IMR-90 (cell line): ENCODE measurements around the gene TGFBI. TPM values are rescaled to one million over a fixed set of nuclear protein-coding genes. Genes with fewer than 3 reads are reported as not detected.
A peak's percentile ranks its signal among the peaks of the same experiment; 100 is the strongest.

ENCODE experiments used
- ATAC-seq: fragments of 200-7000 bp; cut with Tn5 transposase; 2 replicates; pipeline ENCODE4 v1.9.1; 2020; ENCODE audit warnings: low read depth, mild to moderate bottlenecking, moderate library complexity
- BruUV-seq: library from RNA; stranded (reverse); fragments of 400-500 nt; replicated peaks from 2 replicates; lab custom pipeline; 2021; lab: Mats Ljungman, UMichigan
- CTCF ChIA-PET: fragments of 300-600 bp; formaldehyde crosslinking; extraction: SDS; loops from one replicate; lab custom pipeline; 2021; ENCODE audit warnings: antibody characterized with exemption; lab: Yijun Ruan, JAX
- POLR2A ChIA-PET: fragments of 300-600 bp; sonication (Branson Sonifier 250); formaldehyde crosslinking; loops from one replicate; lab custom pipeline; 2022; ENCODE audit warnings: antibody characterized with exemption; ENCODE audit not compliant: unreplicated experiment; lab: Charles Lee
- DNase-seq: peaks from one replicate; pipeline ENCODE4 v3.0.0; 2013
- H2AFZ ChIP-seq: replicated peaks from 2 replicates; pipeline ENCODE3; 2013; ENCODE audit warnings: low read length, mild to moderate bottlenecking; ENCODE audit not compliant: poor library complexity
- H2AK5ac ChIP-seq: 2 replicates; pipeline ENCODE4 v1.6.1; 2013; ENCODE audit warnings: low read depth, low read length, inconsistent platforms
- H2AK9ac ChIP-seq: replicated peaks from 2 replicates; pipeline ENCODE3; 2013; ENCODE audit warnings: mild to moderate bottlenecking, low read depth, low read length, moderate library complexity; ENCODE audit not compliant: poor library complexity
- H2BK120ac ChIP-seq: 2 replicates; pipeline ENCODE4 v1.6.1; 2013; ENCODE audit warnings: low read depth, low read length, inconsistent platforms
- H2BK15ac ChIP-seq: 3 replicates; pipeline ENCODE4 v1.6.1; 2013; ENCODE audit warnings: low read depth, low read length, inconsistent platforms
- H2BK20ac ChIP-seq: 2 replicates; pipeline ENCODE4 v1.6.1; 2013; ENCODE audit warnings: low read depth, mild to moderate bottlenecking, inconsistent platforms, low read length, moderate library complexity
- H2BK5ac ChIP-seq: 2 replicates; pipeline ENCODE4 v1.6.1; 2013; ENCODE audit warnings: mild to moderate bottlenecking, low read depth, low read length, inconsistent platforms; ENCODE audit not compliant: poor library complexity, severe bottlenecking
- H3K14ac ChIP-seq: replicated peaks from 2 replicates; pipeline ENCODE4 v1.6.1; 2013; ENCODE audit warnings: low read depth, low read length, inconsistent platforms
- H3K18ac ChIP-seq: 2 replicates; pipeline ENCODE4 v1.6.1; 2013; ENCODE audit warnings: low read depth, low read length, control low read depth
- H3K23ac ChIP-seq: 2 replicates; pipeline ENCODE4 v1.6.1; 2013; ENCODE audit warnings: low read depth, low read length, inconsistent platforms
- H3K27ac ChIP-seq: 2 replicates; pipeline ENCODE4 v1.5.1; 2013; ENCODE audit warnings: mild to moderate bottlenecking, control low read depth, low read length; ENCODE audit not compliant: insufficient read depth
- H3K27me3 ChIP-seq: 2 replicates; pipeline ENCODE4 v1.6.1; 2013; ENCODE audit warnings: low read length; ENCODE audit not compliant: control insufficient read depth, insufficient read depth
- H3K36me3 ChIP-seq: 2 replicates; pipeline ENCODE4 v1.6.1; 2013; ENCODE audit warnings: low read length, mixed read lengths; ENCODE audit not compliant: control insufficient read depth, insufficient read depth
- H3K4ac ChIP-seq: 2 replicates; pipeline ENCODE4 v1.6.1; 2013; ENCODE audit warnings: low read depth, low read length, inconsistent platforms
- H3K4me1 ChIP-seq: 2 replicates; pipeline ENCODE4 v1.6.1; 2013; ENCODE audit warnings: low read length, mixed read lengths; ENCODE audit not compliant: control insufficient read depth, insufficient read depth
- H3K4me2 ChIP-seq: 2 replicates; pipeline ENCODE4 v1.6.1; 2013; ENCODE audit warnings: low read depth, mild to moderate bottlenecking, control low read depth, low read length, moderate library complexity
- H3K4me3 ChIP-seq: 2 replicates; pipeline ENCODE4 v1.5.1; 2013; ENCODE audit warnings: low read depth, mild to moderate bottlenecking, control low read depth, low read length, moderate library complexity; ENCODE audit not compliant: insufficient read depth
- H3K56ac ChIP-seq: 2 replicates; pipeline ENCODE4 v1.6.1; 2013; ENCODE audit warnings: low read length, inconsistent platforms; ENCODE audit not compliant: insufficient read depth; ENCODE audit errors: extremely low read depth
- H3K79me1 ChIP-seq, 2 experiments: 2 replicates each; pipeline ENCODE4 v1.6.1; 2013; ENCODE audit warnings: low read length in 2 of 2, inconsistent platforms in 1 of 2, low read depth in 1 of 2
- H3K9ac ChIP-seq: 2 replicates; pipeline ENCODE4 v1.6.1; 2013; ENCODE audit warnings: low read depth, low read length, control low read depth
- H3K9me1 ChIP-seq: 2 replicates; pipeline ENCODE4 v1.6.1; 2013; ENCODE audit warnings: low read length, inconsistent platforms; ENCODE audit not compliant: insufficient read depth
- H3K9me3 ChIP-seq: 2 replicates; pipeline ENCODE4 v1.6.1; 2013; ENCODE audit warnings: low read length; ENCODE audit not compliant: control insufficient read depth, insufficient read depth
- H4K20me1 ChIP-seq: 2 replicates; pipeline ENCODE4 v1.6.1; 2013; ENCODE audit warnings: low read length, inconsistent platforms; ENCODE audit not compliant: insufficient read depth
- H4K5ac ChIP-seq: 2 replicates; pipeline ENCODE4 v1.6.1; 2013; ENCODE audit warnings: mild to moderate bottlenecking, low read depth, low read length, control low read depth
- H4K8ac ChIP-seq, 2 experiments: 2 replicates each; pipeline ENCODE4 v1.6.1; 2013; ENCODE audit warnings: low read depth in 2 of 2, low read length in 2 of 2, control low read depth in 1 of 2, inconsistent platforms in 1 of 2
- H4K91ac ChIP-seq: 2 replicates; pipeline ENCODE4 v1.6.1; 2013; ENCODE audit warnings: low read depth, low read length, inconsistent platforms; ENCODE audit not compliant: insufficient read depth
- WGBS, 2 experiments: methylation state at CpG; one replicate each; pipeline versions ENCODE4 v1.1.5 to v1.1.7; 2013; ENCODE audit warnings: missing lambda C conversion rate in 2 of 2; ENCODE audit not compliant: insufficient read length in 1 of 2; ENCODE audit errors: extremely low coverage in 2 of 2; 5-methylcytosine and 5-hydroxymethylcytosine counted together
- dilution Hi-C: fragments of 300-500 bp; cut with HindIII; formaldehyde crosslinking; loops from one replicate; pipeline ENCODE4 v1.14.3; 2018; ENCODE audit warnings: low sequenced_read_pairs; ENCODE audit not compliant: unreplicated experiment
- in situ Hi-C: fragments of 300-500 bp; cut with MboI; formaldehyde crosslinking; loops from 3 replicates; pipeline ENCODE4 v1.14.3; 2019; ENCODE audit warnings: low sequenced_read_pairs, inconsistent platforms, mixed read lengths
- intact Hi-C: fragments of 100-400 bp; cut with micrococcal nuclease; formaldehyde crosslinking; loops from 2 replicates; pipeline ENCODE4 v1.10.0; 2022
- polyA plus RNA-seq, 3 experiments: library from polyadenylated mRNA; depleted of rRNA; stranded (reverse); fragments of >200 nt; gene quantifications; 2 replicates each; pipeline ENCODE4 v1.2.3, GENCODE V29; 2012; ENCODE audit warnings: low replicate concordance in 1 of 3
- total RNA-seq: library from RNA; depleted of rRNA; stranded (reverse); fragments of >200 nt; gene quantifications from 2 replicates; pipeline ENCODE4 v1.2.3, GENCODE V29; 2012
- TF ChIP-seq, protein P1 (sequence below): fragments of 150-350 bp; IDR thresholded peaks from 2 replicates; pipeline ENCODE4 v1.6.1; 2016; ENCODE audit warnings: low read depth, mild to moderate bottlenecking, low read length, moderate library complexity, borderline replicate concordance
- TF ChIP-seq, protein P2 (sequence below): conservative IDR thresholded peaks from 2 replicates; pipeline ENCODE4 v1.5.1; 2012; ENCODE audit warnings: mild to moderate bottlenecking, low read depth, low read length, improper control_type of control experiment

The TGFBI gene
- total and polyA plus RNA-seq, 2 of the 4 experiments (the other 2 are of a cell fraction), result 618 to 1,551 TPM

DNA sequence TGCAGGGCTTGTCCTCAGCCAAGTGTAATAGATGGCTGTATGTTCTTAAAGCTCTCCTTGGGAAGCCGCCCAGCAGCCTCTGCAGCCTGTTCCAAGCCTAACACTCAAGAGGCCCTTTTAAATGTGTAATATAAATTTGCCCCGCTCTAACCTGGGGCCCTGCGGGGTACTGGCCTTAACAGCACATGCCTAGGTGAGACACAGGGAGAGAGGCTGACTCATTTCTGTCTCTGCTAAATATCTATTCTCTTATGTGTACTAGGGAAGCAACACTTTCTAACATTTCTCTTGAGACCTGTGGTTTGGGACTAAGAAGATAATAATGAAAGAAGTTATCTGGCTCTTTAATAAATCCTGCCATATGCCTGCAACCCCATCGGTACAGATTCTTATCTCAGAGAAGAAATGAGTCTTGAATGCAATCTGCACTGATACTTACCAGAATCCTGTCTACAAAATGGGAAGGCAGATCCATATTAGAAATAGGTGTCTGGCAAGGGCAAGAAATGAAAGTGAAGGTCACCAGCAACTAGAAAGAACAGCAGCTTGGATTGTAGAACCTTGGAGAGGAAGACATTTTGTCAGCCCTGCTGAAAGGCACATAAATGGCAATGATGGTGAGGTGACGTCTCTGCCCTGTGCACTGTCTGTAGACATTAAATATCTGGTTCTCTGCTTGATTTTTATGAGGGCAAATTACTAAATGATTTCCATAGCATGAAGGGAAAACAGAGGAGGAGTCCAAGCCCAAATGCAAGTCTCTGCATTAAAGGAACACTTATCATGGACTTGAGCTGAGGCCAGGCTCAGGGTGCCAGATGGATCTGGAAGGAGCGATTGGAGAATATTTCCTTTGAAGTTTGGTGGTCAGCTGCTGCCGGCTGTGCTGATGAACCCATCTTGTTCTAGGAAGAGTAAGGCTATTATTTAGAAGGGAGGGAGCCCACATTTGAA is 14.5 kb upstream of the TGFBI start:
- in situ Hi-C loops (no loop called here), dilution Hi-C loops (no loop called here)
- no peak overlapping the region for H3K9ac ChIP-seq

More for the DNA sequence above, 14.5 kb upstream of the TGFBI start:
- Histone ChIP-seq H3K18ac (peak overlapping the region; percentile 63), H3K4me1 (peaks cover 31% of the 10 kb centered on the region), H3K36me3 (no peaks in the 10 kb centered on the region), H3K9me3 (no peaks in the 10 kb centered on the region), H3K79me1 (peaks cover 0 to 15% of the 10 kb centered on the region in 2 experiments; a peak in 2 of 4 replicates), H2BK15ac (peak overlapping the region; percentile 90; the same call in 2 of the 3 replicates), H3K27ac (peak overlapping the region; percentile 54), H4K20me1 (no peaks in the 10 kb centered on the region), H3K4me3 (no peak overlapping the region), H3K27me3 (no peaks in the 10 kb centered on the region), H2BK20ac (peak overlapping the region; percentile 82), H3K4me2 (peak overlapping the region; percentile 18; the same call in 1 of the 2 replicates), H2AK9ac (no peak overlapping the region), H2BK120ac (peak overlapping the region; percentile 78), H3K9me1 (peaks cover 22% of the 10 kb centered on the region), H3K4ac (peak overlapping the region; percentile 57), H3K14ac (peak overlapping the region; percentile 91), H2BK5ac (peak overlapping the region; percentile 59), H2AK5ac (peak overlapping the region; percentile 63), H3K56ac (no peak overlapping the region), H4K91ac (peak overlapping the region; percentile 53), H4K5ac (peak overlapping the region; percentile 36), H3K23ac (peak overlapping the region; percentile 73), H4K8ac (peak overlapping the region; percentile 44 to 67), H2AFZ (peak overlapping the region; percentile 36)
- ATAC-seq (peak; percentile 52), DNase-seq (no peak)
- intact Hi-C loops, result loop anchor here (1.0 to 5.0 kb wide), 2 partner anchors 9 to 127 kb away; no protein-coding TSS in a partner anchor
- WGBS, 2 experiments, result 57% methylated on average over 1 of the region's 7 CpGs; no CpG with 5 or more reads in 1 of the 2 experiments
- ChIA-PET CTCF (interaction anchor here (0.5 kb wide), 1 partner anchor 1493 kb away, joined by 4 read pairs; no protein-coding TSS in a partner anchor), POLR2A (no interaction called here)
- BruUV-seq, result no TSS peak
- TF ChIP-seq, protein P1, sequence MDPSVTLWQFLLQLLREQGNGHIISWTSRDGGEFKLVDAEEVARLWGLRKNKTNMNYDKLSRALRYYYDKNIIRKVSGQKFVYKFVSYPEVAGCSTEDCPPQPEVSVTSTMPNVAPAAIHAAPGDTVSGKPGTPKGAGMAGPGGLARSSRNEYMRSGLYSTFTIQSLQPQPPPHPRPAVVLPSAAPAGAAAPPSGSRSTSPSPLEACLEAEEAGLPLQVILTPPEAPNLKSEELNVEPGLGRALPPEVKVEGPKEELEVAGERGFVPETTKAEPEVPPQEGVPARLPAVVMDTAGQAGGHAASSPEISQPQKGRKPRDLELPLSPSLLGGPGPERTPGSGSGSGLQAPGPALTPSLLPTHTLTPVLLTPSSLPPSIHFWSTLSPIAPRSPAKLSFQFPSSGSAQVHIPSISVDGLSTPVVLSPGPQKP, result no peak
- TF ChIP-seq, protein P2, sequence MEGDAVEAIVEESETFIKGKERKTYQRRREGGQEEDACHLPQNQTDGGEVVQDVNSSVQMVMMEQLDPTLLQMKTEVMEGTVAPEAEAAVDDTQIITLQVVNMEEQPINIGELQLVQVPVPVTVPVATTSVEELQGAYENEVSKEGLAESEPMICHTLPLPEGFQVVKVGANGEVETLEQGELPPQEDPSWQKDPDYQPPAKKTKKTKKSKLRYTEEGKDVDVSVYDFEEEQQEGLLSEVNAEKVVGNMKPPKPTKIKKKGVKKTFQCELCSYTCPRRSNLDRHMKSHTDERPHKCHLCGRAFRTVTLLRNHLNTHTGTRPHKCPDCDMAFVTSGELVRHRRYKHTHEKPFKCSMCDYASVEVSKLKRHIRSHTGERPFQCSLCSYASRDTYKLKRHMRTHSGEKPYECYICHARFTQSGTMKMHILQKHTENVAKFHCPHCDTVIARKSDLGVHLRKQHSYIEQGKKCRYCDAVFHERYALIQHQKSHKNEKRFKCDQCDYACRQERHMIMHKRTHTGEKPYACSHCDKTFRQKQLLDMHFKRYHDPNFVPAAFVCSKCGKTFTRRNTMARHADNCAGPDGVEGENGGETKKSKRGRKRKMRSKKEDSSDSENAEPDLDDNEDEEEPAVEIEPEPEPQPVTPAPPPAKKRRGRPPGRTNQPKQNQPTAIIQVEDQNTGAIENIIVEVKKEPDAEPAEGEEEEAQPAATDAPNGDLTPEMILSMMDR, result no peak
